Measurements from ENCODE around the gene MED13L.
A peak's percentile ranks its signal among the peaks of the same experiment; 100 is the strongest.

MED13L gene

GRCh38 chr12:116002890-116003536, 274.5 kb downstream of the MED13L start:
- no peak for TF ChIP-seq CTCF (IDR thresholded peaks at IDR 0.05)

- TF ChIP-seq CTCF (IDR thresholded peaks at IDR 0.05) = no peak
These were observed 277.2 kb downstream of the MED13L start for GRCh38 chr12:116000252-116000651.

- no peak for TF ChIP-seq CTCF (IDR thresholded peaks at IDR 0.05)
These were observed 277.9 kb downstream of the MED13L start for GRCh38 chr12:115999582-115999981.

GRCh38 chr12:115998794-115999478, 278.6 kb downstream of the MED13L start:
- no peak for TF ChIP-seq CTCF (IDR thresholded peaks at IDR 0.05)

- peak; percentile 79 for TF ChIP-seq CTCF (IDR thresholded peaks at IDR 0.05)
These were observed 279.3 kb downstream of the MED13L start for GRCh38 chr12:115998119-115998633.

- no peak for TF ChIP-seq CTCF (IDR thresholded peaks at IDR 0.05)
These were observed 283.8 kb downstream of the MED13L start for GRCh38 chr12:115993737-115994136.

GRCh38 chr12:115990241-115990640, 287.3 kb downstream of the MED13L start:
- TF ChIP-seq CTCF (IDR thresholded peaks at IDR 0.05) = no peak
